ENCODE data around the gene ROR1.

DNA sequence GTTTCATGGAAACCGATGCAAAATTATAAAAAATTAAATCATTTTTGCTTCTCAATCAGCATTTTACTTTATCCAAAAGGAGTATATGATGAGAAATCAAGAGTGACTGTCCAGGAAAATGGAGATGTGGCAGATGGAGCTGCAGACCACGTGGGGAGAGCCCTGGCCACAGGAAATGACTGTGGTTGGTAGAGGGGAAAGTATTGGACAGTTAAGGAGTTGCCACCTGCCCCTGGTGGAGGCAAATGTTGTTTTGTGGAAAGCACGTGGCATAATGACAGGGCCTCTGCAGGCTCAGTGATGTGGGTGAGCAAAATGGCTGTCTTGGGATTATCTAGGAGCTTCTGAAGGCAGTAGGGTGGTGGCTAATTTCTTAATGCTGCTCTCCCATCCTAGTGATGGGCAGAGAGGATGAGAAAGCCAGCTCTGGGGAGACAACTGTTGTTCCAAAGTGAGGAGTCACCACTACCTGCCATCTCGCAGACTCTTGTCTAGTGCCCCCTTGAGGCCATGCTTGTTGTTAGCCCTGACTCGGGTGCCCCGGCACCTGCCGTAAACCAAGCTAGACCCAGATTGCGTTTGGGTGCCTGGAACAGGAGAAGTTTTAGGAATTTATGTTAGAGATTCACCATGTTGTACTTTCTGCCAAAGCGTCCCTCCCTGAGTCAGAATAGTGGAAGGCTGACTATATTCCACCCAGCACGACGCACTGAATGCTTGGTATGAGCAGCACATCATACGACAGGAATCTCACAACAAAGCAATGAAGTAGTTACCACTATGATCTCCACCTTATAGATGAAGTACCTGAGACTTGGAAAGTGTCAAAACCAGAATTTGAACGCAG is 144.0 kb downstream of the ROR1 start:
- no peak for TF ChIP-seq EZH2 (IDR thresholded peaks at IDR 0.05; ENCODE audit: low read depth)
- TF ChIP-seq CTCF (conservative IDR thresholded peaks at IDR 0.05) = 0 out of 2 replicates have a peak, but pooled peaks have one; percentile 22
